ENCODE data around the gene SMIM35.

DNA sequence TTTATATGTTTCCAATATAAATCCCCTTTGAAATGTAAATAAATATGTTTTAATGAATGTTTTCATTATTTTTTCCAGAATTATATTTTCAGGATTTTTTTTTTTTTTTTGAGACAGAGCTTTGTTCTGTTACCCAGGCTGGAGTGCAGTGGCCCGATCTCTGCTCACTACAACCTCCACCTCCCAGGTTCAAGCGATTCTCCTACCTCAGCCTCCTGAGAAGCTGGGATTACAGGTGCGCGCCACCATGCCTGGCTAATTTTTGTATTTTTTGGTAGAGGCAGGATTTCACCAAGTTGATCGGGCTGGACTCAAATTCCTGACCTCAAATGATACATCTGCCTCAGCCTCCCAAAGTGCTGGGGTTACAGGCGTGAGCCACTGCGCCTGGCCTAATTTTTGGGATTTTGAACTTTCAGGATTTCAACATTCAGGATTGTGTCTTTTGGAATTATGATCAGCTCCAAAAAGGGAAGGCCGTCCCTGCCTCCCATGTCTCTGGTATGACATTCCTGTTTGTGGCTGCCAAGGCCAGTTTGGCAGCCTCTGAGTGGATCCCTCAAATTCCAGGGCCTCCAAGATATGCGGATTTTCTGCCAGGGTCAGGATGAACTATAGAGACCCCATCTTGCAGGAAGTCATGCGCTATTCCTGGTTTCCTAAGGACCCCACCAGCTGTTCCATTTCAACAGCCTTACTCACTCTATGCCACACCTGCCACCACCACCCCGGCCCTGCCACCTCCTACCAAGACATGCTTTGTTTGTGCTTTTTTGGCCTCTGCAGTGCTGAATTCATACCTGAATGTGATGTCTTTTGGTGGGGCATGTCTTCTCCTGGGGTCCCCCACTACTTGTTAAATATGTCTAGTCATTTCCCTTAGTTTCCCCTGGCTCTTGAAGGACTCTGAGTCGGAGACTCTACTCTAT lies 31.8 kb downstream of the SMIM35 start:
- TF ChIP-seq, protein P1, sequence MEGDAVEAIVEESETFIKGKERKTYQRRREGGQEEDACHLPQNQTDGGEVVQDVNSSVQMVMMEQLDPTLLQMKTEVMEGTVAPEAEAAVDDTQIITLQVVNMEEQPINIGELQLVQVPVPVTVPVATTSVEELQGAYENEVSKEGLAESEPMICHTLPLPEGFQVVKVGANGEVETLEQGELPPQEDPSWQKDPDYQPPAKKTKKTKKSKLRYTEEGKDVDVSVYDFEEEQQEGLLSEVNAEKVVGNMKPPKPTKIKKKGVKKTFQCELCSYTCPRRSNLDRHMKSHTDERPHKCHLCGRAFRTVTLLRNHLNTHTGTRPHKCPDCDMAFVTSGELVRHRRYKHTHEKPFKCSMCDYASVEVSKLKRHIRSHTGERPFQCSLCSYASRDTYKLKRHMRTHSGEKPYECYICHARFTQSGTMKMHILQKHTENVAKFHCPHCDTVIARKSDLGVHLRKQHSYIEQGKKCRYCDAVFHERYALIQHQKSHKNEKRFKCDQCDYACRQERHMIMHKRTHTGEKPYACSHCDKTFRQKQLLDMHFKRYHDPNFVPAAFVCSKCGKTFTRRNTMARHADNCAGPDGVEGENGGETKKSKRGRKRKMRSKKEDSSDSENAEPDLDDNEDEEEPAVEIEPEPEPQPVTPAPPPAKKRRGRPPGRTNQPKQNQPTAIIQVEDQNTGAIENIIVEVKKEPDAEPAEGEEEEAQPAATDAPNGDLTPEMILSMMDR (IDR thresholded peaks at IDR 0.05; ENCODE audit: insufficient read depth, low read length, poor library complexity, severe bottlenecking), result no peak
- no peak for TF ChIP-seq EZH2phosphoT487 (conservative IDR thresholded peaks at IDR 0.05; ENCODE audit: low read length)

Measured in SU-DHL-6 (cell line).